NCI-H1417 treated with DMSO at 0.1 percent for 48 hours (cell line): ENCODE results near the gene UPK1B.
A peak's percentile ranks its signal among the peaks of the same experiment; 100 is the strongest.
"Not testable (repeated sequence)": the region's sequence is repeated elsewhere in the genome, so short reads cannot be mapped to it uniquely, and the experiment has no call there.

Experiments used
- DNase-seq: peaks from one replicate; lab custom pipeline; 2025; lab: John Stamatoyannopoulos, UW

The UPK1B gene

DNA sequence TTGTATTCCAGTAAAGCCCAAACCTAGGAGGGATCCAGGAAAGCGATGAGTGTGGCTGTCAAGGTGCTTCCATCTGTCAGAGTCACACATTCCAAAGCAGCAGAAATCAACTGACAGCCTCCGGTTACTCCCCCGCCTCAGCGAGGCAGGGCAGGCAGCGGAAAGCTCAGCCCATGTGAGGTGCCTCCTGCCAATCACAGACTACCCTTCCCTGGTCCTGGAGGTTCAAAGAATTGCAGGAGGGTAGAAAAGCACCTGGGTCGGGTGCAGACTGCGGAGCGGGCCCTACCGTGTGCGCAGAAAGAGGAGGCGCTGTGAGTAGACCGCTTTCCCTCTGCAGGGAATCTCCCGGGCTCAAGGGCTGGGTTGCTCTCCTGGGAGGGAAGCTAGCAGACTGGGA lies at the start of gene UPK1B:
UPK1B (plus strand) TSS at position 274 of the 400 bp plus-strand sequence. CDS start 13,144 bp downstream, outside the sequence.
- DNase-seq, result no peak

DNA sequence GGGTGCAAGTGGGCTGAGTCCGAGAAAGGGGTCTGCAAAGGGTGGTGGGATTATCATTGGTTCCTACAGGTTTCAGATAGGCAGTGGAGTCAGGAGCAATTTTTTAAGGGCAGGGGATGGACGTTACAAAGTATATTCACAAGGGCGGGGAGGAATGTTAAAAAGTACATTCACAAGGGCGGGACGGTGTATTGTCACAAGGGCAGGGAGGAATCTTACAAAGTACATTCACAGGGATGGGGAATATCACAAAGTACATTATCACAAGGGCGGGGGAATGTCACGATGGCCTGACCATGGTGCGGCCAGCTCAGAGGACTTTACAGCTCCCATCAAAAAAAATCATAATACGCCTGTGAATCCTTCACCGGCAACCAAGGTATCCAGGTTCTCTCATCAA lies 48.1 kb upstream of the UPK1B start:
- no peak for DNase-seq

DNA sequence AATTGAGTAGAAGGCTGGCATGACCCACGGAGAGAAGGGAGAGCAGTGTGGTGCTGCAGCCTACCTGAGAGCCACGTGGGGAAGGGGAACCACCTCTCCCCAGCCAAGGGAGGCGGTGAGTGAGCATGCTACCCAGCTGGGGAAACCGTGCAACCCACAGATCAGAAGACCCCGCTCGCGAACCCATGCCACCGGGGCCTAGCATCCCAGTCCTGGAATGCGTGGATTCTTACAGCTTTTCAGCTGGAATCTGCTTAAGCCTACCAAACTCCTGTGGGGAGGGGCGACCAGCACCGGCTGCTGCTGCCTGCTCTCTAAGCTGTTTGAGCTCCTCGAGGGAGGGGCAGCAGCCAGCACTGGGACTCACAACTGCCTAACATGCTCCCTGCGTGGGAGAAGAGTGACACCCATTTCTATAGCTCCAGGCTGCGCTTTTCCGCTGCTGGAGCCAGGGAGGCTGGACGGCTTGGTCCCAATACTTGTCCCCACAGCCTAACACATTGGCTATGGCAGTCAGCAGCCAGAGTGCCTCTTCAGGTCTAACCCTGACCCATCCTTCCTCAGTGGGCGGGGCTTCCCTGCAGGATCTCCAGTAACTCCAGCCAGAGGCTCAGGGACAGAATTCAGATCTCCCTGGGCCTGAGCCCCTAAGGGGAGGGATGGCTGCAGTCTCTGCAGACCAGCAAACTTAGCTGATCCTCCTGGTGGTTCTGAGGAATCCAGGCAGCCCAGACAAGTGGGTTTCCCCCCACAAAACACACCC lies 47.5 kb upstream of the UPK1B start:
- no peak for DNase-seq

DNA sequence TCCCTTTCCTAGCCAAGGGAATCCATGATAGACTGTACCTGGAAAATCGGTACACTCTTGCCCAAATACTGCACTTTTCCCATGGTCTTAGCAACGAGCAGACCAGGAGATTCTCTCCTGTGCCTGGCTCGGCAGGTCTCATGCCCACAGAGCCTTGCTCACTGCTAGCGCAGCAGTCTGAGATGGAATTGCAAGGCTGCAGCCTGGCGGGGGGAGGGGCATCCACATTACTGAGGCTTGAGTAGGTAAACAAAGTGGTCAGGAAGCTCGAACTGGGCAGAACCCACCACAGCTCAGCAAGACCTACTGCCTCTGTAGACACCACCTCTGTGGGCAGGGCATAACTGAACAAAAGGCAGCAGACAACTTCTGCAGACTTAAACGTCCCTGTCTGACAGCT lies 43.1 kb upstream of the UPK1B start:
- not testable (repeated sequence) for DNase-seq

DNA sequence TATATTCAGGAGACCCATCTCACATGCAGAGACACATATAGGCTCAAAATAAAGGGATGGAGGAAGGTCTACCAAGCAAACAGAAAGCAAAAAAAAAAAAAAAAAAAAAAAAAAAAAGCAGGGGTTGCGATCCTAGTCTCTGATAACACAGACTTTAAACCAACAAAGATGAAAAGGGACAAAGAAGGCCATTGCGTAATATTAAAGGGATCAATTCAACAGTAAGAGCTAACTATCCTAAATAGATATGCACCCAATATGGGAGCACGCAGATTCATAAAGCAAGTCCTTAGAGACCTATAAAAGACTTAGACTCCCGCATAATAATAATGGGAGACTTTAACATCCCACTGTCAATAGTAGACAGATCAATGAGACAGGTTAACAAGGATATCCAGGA lies 41.1 kb upstream of the UPK1B start:
- not testable (repeated sequence) for DNase-seq

DNA sequence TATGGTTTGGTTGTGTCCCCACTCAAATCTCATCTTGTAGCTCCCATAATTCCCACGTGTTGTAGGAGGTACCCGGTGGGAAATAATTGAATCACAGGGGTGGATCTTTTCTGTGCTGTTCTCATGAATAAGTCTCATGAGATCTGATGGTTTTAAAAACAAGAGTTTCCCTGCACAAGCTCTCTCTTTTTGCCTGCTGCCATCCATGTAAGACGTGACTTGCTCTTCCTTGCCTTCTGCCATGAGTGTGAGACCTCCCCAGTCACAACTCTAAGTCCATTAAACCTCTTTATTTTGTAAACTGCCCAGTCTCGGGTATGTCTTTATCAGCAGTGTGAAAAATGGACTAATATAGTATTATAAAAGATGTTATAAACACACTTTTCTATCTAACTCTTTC lies 34.0 kb upstream of the UPK1B start:
- not testable (repeated sequence) for DNase-seq

DNA sequence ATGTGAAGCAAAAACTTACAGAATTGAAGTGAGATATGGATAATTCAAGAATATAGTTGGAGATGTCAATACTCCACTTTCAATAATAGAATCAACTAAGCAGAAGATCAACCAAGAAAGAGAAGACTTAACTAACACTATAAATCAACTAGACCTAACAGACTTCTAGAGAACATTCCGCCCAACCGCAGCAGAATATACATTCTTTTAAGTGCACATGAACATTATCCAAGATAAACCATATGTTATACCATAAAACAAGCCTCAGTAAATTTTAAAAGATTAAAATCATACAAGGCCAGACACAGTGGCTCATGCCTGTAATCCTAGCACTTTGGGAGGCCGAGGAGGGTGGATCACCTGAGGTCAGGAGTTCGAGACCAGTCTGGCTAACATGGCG lies 32.9 kb upstream of the UPK1B start:
- DNase-seq, result no peak

DNA sequence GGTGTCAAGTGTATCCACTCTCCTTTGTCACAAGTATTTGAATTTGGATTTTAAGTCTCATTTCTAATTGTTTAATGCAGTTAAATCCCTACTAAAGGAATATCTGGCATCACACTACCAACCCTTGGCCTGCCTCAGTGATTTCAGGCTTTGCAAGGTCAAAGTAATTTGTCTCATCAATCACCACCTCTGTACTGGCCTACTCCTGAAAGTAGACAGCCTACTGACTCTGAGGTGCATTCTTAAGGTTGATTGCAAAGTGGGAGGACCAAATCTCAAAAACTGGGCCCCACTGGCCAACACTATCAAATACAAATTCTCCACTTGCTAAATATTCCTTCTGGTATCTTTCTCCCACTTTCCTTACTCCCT lies 28.3 kb upstream of the UPK1B start:
- no peak for DNase-seq

DNA sequence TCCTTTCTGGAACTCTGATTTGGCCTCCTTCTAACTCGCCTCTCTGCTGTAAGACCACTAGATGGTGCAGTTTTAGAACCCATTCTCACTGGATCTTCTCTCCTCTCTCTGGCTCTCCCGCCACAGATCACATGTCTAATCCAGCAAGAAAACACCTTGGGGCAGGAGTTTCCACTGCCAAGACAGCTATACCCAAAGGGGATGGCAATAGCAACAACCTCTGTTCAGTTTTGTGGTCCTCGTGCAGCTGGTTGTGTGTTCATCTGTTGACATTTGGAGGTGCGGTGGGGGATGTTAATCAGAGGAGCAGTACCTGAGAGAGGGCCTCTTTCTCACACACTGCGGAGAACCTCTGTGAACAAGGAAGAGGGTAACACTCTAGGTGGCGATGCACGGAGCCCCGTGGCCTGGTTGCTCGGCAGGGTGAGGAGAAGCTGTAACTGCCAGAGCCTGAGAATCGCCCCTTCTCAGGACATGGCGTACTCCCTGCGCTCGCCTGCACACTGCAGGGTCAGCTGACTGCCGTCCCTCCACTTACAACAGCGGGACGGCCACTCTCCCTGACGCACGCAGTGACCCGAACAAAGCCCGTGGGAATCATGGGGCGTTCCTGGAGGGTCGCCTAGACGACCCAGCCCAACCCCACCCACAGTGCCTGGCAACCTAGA lies 27.8 kb upstream of the UPK1B start, which contains the start of gene TEX55:
TEX55 (plus strand) TSS at position 666 of the 668 bp plus-strand sequence. CDS start 25 bp downstream, outside the sequence.
- peak; percentile 47 for DNase-seq

DNA sequence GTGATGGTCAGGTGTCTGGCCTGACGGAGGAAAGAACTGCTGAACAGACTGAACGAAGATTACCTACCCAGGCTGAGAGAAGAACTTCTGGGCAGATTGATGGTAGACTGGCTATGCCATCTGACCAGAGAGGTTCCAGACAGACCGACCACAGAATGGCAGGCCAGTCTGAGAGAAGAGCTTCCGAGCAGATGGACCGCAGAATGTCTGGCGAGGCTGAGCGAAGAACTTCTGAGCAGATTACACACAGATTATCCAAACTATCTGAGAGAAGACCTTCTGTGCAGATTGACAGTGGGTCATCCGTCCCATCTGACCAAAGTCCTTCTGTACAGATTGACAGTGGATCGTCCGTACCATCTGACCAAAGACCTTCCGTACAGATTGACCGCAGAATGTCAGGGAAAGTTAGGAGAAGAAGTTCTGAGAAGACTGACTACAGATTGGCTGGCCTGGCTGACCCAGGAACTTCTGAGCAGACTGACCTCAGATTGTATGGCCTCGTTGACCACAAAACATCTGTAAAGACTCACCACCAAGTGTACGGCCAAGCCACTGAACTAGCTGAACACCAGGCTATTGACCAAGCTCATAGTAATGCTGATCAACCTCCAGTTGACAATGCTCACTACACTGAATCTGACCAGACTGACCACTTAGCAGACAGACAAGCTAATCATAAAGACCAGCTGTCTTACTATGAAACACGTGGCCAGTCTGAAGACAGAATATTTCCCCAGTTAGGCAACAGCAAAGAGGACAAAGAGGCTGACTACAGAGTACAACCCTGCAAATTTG lies 26.6 kb upstream of the UPK1B start:
- DNase-seq, result no peak

DNA sequence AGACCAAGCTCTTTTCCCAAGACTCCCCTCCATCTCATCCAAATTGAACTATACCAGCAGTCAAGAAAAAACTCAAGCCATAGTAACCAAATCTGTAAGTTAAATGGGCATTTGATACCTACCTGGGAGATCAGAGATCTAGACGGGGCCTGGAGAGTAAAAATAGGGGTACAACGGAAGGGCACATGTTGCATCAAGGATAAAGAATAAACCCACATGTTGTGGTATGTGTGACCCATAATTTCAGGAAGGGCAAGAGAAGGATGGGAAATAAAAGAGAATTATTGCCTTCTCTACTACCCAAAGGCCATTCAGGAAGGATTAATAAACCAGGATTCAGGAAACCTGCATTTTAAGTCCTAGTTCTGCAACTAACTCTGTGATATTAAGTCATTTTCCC lies 25.9 kb upstream of the UPK1B start:
- no peak for DNase-seq

DNA sequence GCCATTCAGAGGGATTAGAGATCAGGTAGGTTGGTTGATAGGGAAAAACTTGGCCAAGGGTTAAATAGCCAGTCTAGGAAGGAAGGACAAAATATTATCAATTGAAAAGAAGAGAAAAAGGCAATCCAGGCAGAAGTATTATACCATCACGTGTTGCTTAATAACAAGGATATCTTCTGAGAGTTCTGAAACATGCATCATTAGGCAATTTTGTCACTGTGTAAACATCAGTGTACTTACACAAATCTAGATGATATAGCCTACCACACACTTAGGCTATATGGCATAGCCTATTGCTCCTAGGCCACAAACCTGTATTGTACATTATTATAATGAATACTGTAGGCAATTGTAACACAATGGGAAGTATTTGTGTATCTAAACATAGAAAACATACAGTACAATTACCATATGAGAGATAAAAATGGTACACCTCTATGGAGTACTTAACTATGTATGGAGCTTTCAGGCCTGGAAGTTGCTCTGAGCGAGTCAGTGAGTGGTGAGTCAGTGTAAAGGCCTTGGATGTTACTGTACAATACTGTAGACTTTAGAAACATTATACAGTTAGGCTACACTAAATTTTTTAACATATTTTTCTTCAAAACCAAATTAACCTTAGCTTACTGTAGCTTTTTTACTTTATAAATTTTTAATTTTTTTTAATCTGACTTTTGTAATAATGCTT lies 24.8 kb upstream of the UPK1B start:
- no peak for DNase-seq

DNA sequence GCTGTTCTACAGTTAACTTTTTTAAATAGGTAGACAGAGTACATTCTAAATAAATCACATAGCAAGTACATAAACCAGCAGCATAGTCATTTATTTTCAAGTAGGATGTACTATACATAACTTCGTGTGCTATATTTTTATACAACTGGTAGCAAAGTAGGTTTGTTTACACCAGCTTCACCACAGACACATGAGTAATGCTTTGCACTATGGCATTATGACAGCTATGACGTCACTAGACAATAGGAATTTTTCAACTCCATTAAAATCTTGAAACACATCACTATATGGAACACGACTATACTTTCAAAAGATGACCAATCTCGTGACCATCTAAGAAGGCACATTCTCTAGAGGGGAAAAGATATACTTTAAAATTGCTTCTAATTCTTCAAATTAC lies 23.9 kb upstream of the UPK1B start:
- DNase-seq, result no peak

DNA sequence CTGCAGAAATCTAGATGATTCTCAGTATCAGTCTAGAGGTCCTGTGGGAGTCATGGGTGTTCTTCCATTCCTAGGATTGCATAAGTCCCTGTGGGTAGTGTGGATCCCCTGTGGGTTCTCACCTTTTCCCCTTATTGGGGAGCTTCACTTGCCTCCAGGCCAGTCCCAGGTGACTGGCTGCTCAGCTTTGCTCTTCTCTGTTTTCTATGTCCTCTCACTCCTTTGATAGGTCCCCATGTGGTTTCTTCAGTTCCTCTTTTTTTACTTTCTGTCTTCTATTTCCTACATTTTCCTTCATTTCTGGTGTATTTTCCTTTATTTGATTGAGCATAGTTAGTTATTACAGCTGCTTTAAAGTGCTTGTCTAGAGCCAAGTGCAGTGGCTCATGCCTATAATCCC lies 16.5 kb upstream of the UPK1B start:
- no peak for DNase-seq

DNA sequence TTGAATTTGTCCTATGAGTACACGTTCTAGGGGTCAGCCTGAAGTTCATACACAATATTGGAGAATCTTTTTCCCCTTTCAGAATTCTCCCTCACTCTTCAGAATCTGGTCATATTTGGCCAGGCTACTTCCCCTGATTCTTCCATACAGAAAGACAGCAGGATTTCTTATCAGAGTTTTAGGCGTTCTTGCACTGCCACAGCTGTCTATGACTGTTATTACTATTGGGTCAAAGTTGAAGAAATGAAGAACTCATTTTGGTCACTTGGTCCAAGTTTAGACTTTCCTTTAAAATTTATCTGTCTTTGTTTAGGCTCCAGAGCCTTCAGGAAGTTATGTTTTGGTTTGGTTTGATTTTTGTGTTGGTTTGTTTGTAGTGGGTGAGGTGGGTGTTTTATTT lies 15.4 kb upstream of the UPK1B start:
- DNase-seq, result no peak

DNA sequence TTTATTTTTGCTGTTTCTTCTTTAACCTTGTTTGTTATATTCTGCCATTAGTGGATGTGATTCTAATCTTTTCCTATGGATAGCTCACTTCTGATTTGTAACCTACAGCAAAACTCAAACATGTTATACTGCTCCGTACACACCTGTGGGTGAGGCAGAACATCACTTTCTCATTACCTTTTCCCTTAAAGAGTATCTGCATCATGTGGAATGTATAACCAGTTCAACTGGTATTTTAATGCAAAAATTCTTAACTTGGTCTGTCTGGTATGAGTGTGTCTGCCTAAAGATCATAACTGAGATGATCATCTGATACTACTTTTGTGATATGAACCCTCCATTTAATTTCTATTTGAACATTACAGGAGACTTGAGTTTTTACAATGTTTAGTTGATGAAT lies 13.0 kb upstream of the UPK1B start:
- no peak for DNase-seq

DNA sequence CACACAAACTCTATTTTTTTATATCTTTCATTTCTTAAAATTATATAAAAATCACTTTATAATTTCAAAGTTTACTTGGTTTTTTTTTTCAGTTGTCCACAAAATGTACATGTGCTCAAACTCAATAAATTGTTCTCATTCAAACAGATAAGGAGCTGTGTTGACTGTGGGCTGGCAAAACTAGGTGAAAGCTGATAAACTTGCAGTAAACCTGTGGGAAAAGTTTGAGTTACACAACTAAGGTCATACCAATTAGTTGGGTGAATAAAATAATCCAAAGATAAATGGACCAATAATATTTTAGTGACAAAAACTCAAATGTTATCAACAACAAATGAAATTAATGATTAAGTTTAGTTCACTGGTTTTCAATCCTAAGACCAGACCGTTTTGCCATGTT lies 12.6 kb upstream of the UPK1B start:
- no peak for DNase-seq

DNA sequence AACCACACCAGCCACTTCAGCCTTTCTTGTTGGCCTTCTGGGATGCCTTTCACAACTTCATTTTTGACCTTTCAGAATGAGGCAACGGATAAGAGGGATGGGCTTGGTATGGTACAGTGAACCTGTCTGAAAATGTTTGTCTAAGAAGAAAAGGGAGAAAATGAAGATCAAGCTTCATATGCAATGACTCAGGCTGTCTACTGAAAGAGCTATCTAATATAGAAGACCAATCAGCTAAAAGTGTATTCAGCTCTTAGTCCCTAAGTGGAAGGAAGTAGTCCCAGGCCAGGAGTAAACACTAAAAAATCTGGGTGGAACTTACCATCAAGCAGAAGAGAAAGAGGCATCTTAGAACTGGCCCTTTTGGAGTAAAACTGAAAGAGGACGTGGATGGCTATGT lies 12.2 kb upstream of the UPK1B start:
- DNase-seq, result no peak

DNA sequence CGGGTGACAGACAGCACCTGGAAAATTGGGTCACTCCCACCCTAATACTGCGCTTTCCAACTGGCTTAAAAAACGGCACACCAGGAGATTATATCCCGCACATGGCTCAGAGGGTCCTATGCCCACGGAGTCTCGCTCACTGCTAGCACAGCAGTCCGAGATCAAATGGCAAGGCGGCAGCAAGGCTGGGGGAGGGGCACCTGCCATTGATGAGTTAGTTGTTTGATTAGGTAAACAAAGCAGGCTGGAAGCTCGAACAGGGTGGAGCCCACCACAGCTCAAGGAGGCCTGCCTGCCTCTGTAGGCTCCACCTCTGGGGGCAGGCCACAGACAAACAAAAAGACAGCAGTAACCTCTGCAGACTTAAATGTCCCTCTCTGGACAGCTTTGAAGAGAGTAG lies 8.7 kb upstream of the UPK1B start:
- DNase-seq, result not testable (repeated sequence)

DNA sequence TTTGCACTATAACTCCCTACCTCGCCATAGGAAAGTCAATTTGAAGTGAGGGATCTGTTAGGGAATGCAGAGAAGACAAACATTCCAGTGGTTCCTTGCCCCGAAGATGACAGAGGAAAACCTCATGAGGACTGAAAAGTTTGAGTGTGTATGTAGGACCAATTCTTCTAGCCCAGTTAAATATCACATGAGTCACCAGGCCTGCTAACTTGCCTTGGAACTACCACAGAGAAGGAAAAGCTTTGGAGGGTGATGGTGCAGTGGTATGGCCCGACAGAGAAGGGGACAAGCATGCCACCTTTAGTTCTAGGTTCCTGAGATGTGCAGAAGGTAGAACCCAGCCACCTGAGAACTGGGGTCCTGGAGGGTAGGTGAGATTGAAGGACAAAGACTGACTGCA lies 2.6 kb upstream of the UPK1B start:
- no peak for DNase-seq

DNA sequence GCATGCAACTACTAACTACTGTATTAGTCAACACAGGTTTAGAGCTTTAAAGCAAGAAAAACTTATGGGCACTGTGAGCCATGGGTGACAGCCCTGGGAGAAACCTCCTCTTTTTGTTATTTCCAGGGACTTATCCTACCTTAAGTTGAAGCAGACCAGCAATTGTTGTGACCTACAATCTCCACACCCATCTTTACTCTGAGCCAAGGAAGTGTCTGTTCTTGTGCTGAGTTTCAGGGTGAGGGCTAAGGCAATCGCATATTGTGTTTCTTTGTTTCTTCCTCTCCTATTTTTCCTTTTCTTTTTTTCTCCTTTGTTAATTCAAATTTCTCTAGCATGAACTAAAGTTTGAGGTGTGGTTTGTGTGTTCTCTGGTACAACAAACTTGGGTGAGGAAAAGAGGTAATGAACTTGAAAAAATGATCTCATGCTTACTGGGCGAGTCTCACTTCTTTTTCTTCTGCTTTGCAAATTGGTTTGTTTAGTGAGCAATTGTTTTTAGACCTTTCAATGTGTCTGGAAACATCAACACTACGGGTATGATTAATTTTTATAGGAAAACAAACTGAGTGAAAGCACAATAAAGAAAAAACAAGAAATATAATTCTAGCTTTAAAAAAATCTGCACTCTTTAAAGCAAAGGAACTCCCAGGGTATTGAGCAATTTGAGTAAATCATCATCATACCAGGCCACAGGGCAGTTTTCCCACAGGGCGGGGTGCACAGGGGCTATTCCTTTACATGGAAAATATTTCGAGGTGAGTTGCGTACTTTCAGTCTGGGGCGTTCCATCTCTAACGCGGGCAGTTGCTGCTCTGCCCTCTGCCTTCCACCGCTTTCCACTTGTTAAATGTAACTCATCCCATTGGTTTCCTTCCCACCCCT lies 2.7 kb downstream of the UPK1B start:
- DNase-seq, result no peak
